ENCODE results near the gene GPNMB.
"Not testable (repeated sequence)": the region's sequence is repeated elsewhere in the genome, so short reads cannot be mapped to it uniquely, and the experiment has no call there.

GPNMB gene

DNA sequence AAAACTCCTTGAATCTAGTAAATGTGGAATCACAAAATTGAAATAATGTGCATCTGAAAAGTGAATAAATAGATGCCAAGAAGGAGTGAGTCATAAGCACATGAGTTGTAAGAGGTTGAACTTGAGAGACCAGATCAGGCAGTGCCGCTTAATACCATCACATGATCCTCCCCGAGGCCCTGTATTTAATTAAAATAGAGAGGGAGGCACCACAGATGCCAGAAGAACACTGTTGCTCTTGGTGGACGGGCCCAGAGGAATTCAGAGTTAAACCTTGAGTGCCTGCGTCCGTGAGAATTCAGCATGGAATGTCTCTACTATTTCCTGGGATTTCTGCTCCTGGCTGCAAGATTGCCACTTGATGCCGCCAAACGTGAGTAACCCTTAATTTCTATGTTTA is at the start of gene GPNMB:
Gene GPNMB, plus strand, starts transcription at position 221 of the 400 bp plus-strand sequence. Its CDS starts 83 bp downstream, at position 304.
- Mint-ChIP-seq H3K27ac (no peak within 1 kb of the TSS), H3K27me3 (peaks cover 75% of the 10 kb centered on the region), H3K9me3 (no peaks in the 10 kb centered on the region), H3K4me3 (peak within 1 kb of the TSS; percentile 61), H3K36me3 (peaks cover 2% of the 10 kb centered on the region), H3K4me1 (peaks cover 7% of the 10 kb centered on the region)
- no peak for ATAC-seq

DNA sequence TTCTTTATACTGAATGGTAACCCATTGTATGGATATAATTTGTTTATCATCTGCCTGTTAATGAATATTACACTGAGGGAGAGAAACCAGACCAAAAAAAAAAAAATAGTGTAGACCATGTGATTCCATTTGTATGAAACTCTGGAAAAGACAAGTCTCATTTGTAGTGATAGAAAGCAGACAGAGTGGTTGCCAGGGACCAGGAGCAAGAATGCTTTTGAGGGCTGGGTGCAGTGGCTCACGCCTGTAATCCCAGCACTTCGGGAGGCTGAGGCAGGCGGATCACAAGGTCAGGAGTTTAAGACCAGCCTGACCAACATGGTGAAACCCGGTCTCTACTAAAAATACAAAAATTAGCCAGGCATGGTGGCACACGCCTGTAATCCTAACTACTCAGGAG is 48.8 kb upstream of the GPNMB start:
- not testable (repeated sequence) for H3K4me3 Mint-ChIP-seq

DNA sequence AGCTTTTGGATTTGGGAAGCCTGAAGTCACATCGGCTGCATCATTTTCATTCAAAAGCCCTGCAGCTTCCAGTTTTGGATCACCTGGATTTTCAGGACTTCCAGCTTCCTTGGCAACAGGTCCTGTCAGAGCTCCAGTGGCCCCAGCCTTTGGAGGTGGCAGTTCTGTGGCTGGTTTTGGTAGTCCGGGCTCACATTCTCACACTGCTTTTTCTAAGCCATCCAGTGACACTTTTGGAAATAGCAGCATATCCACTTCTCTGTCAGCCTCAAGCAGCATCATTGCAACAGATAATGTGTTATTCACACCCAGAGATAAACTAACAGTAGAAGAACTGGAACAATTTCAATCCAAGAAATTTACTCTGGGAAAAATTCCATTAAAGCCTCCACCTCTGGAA is 46.2 kb upstream of the GPNMB start:
- no peak for ATAC-seq
- peaks cover 82% of the 10 kb centered on the region for H3K36me3 Mint-ChIP-seq
- no peaks in the 10 kb centered on the region for H3K27me3 Mint-ChIP-seq
- H3K4me3 Mint-ChIP-seq, result no peak overlapping the region
- H3K27ac Mint-ChIP-seq, result no peak overlapping the region
- no peaks in the 10 kb centered on the region for H3K4me1 Mint-ChIP-seq
- H3K9me3 Mint-ChIP-seq, result no peaks in the 10 kb centered on the region

More for the DNA sequence above, 48.8 kb upstream of the GPNMB start:
- peaks cover 74% of the 10 kb centered on the region for H3K36me3 Mint-ChIP-seq
- H3K4me1 Mint-ChIP-seq, ATAC-seq, H3K9me3 Mint-ChIP-seq, H3K27ac Mint-ChIP-seq, H3K27me3 Mint-ChIP-seq: not testable (repeated sequence)

DNA sequence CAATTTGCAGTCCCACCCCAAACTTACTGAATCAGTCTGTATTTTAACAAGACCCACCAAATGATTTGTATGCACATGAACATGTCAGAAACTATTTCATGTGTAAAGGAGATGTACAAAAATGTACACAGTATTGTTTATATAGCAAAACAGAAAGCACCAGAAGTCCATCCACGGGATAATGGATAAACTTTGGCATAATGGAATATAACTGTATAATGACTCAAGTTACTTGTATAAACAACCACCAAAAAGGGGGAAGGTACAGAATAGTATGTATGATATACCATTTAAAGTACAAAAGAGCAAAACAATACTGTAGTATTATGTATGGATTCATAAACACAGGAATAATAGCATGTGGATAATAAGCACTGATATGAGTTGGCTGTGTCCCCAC is 42.3 kb upstream of the GPNMB start:
- Mint-ChIP-seq H3K27me3 (no peaks in the 10 kb centered on the region), H3K9me3 (no peaks in the 10 kb centered on the region), H3K4me3 (no peak overlapping the region), H3K4me1 (peaks cover 6% of the 10 kb centered on the region), H3K27ac (no peak overlapping the region), H3K36me3 (peaks cover 52% of the 10 kb centered on the region)
- ATAC-seq, result no peak

DNA sequence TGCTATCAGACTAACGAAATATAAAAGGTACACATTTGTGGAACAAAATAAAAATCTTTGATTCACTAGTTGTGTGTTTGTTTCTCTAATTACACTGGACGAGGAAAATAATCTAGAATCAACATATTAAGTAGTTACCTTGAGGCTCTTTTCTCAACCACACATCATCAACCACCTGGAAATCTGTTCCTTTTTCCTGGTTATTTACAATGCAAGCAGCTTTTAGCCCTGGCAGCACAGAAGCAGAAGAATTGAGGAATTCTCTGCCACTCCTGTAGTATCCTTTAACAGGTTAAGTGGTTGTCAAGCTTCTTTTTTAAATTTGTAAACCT is 41.0 kb upstream of the GPNMB start:
- H3K36me3 Mint-ChIP-seq, result peaks cover 40% of the 10 kb centered on the region
- H3K4me1 Mint-ChIP-seq, result peaks cover 6% of the 10 kb centered on the region
- no peak for ATAC-seq
- no peak overlapping the region for H3K27ac Mint-ChIP-seq
- no peaks in the 10 kb centered on the region for H3K27me3 Mint-ChIP-seq
- H3K9me3 Mint-ChIP-seq, result no peaks in the 10 kb centered on the region
- H3K4me3 Mint-ChIP-seq, result no peak overlapping the region

DNA sequence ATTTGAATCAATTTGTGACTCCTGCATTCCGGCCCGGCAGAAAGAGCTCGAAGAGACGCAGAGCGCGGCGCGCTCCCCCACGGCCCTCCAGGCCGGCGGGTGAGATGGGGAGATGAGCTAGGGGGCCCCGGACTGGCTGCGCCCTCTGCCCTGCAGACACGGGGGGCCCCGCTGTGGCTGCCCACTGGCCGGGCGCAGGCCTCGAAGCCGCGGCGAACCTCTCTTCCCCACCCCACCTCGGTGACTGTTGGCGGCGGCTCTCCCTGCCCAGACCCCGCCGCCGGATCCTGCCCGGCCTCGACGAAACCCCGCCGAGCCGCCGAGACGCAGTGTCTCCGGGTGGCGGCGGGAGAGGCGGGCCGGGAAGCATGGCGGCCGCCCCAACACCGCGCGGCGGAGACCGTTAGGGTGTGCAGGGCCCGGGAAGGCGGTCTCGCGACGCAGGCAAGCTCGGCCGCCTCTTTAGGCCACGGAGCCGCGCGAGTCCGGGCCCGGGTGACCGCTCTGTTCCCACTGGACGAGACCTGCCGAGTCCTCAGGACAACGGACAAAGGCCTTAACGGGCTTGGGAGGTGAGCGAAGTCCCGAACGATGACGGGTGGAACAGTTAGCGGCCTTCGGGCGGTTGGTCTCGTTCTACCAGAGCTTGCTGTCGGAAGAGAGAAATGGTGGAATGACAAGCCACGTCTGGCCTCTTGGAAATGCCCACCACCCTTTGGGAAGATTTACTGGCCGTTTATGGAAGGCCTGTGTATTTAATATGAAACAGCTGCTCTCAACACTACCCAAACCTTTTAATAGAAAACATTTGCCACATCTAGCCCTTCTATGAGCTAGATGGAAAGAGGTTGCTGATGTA is 40.4 kb upstream of the GPNMB start:
- peaks cover 6% of the 10 kb centered on the region for H3K4me1 Mint-ChIP-seq
- no peaks in the 10 kb centered on the region for H3K27me3 Mint-ChIP-seq
- peak; percentile 27 for ATAC-seq
- H3K4me3 Mint-ChIP-seq, result no peak overlapping the region
- no peaks in the 10 kb centered on the region for H3K9me3 Mint-ChIP-seq
- H3K27ac Mint-ChIP-seq, result no peak overlapping the region
- peaks cover 38% of the 10 kb centered on the region for H3K36me3 Mint-ChIP-seq

DNA sequence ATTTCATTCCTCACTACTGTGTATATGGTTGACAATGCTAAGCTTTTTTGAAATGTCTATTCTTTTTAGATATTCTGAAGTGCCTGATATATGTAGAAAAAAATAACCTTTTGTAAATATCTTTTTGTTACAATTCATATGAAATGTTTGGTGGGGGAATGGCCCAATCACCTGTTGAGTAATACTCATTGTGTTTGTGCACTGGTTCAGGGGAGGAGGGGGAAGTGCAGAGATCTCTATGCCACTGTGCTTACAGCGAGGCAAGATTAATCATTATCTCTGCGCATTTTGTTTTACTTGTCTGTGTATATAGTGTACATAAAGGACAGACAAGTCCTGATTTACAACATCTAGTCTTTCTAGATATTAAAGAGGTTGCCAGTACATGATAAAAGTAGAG is 39.6 kb upstream of the GPNMB start:
- Mint-ChIP-seq H3K4me3 (no peak overlapping the region), H3K9me3 (no peaks in the 10 kb centered on the region), H3K36me3 (peaks cover 30% of the 10 kb centered on the region), H3K27me3 (no peaks in the 10 kb centered on the region), H3K27ac (no peak overlapping the region), H3K4me1 (peaks cover 6% of the 10 kb centered on the region)
- no peak for ATAC-seq

DNA sequence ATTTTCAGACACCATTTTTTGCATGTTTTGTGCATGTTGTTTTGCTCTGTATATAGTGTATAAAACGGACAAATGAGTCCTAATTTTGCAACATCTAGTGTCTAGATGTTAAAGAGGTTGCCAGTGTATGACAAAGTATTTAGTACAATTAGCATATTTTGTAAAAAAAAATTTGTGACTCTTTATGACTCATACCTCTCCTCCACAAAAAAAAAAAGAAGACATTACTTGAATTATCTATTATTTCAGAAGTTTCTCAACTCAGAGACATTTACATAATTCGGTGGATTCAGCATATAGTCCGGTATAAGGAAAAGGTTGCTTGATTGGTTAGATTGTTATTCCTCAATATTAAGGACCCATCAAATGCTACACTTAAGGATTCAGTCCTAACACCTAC is 38.7 kb upstream of the GPNMB start:
- peaks cover 24% of the 10 kb centered on the region for H3K36me3 Mint-ChIP-seq
- no peaks in the 10 kb centered on the region for H3K9me3 Mint-ChIP-seq
- peaks cover 6% of the 10 kb centered on the region for H3K4me1 Mint-ChIP-seq
- H3K27me3 Mint-ChIP-seq, result no peaks in the 10 kb centered on the region
- no peak for ATAC-seq
- no peak overlapping the region for H3K27ac Mint-ChIP-seq
- H3K4me3 Mint-ChIP-seq, result no peak overlapping the region

DNA sequence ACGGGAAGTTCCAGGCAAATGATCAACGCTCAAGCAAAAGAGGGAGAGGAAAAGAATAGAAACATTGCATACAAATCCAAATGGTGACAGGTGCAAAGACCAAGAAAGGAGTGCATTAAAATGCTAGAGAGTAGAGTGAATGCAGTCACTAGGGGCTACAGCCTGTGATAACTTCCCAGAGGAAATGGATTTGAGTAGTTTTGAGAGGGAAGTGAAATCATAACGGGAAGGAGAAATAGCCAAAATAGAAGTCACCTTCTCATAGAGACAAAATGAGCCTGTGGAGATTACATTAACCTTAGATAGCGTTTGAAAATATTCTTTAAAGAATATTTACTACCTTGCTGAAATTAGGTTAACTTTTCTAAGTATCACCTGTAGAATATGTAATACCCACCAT is 38.3 kb upstream of the GPNMB start:
- Mint-ChIP-seq H3K27ac (no peak overlapping the region), H3K27me3 (no peaks in the 10 kb centered on the region), H3K4me3 (no peak overlapping the region), H3K9me3 (no peaks in the 10 kb centered on the region), H3K4me1 (peaks cover 6% of the 10 kb centered on the region), H3K36me3 (peaks cover 20% of the 10 kb centered on the region)
- no peak for ATAC-seq

DNA sequence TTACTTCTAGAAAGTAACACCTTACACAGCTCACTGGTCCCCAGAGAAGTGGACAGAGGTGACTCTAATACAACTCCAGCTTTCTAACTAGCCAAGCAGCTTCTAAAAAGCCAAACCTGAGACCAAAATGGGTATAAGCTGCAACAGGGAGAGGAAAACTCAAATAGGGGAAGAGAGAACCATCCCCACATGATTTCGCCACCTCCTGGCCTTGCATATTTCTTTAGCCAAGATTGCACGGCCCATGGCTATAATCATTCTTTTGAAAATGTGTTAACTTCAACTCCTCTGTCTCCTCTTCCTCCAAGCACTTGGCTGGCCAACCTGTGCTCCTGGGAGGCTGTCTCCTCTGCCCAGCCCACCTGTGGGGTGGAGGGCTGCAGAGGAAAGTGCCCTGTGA is 36.1 kb upstream of the GPNMB start:
- no peak overlapping the region for H3K27ac Mint-ChIP-seq
- H3K9me3 Mint-ChIP-seq, result no peaks in the 10 kb centered on the region
- H3K36me3 Mint-ChIP-seq, result no peaks in the 10 kb centered on the region
- peaks cover 6% of the 10 kb centered on the region for H3K4me1 Mint-ChIP-seq
- peaks cover 14% of the 10 kb centered on the region for H3K27me3 Mint-ChIP-seq
- H3K4me3 Mint-ChIP-seq, result no peak overlapping the region
- ATAC-seq, result no peak

DNA sequence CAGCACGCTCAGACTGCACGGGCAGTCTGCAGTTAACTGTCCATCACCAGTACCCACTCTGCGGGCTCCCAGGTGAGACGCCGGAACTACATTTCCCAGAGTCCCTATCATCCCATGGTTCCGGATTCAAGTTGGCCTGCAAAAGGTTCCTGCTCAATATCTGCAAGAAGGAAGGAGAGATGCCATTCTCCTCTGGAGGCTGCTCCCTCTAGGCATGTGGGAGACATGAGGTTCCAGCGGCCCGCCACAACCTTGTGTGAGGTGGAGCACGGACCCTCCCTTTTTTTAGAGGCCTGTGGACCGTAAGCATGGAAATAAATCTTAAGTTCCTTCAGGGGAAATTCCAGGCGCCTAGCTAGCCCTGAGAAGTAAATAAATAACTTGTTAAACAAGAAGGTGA is 35.0 kb upstream of the GPNMB start:
- ATAC-seq, result no peak
- peaks cover 6% of the 10 kb centered on the region for H3K4me1 Mint-ChIP-seq
- H3K27me3 Mint-ChIP-seq, result peaks cover 14% of the 10 kb centered on the region
- H3K9me3 Mint-ChIP-seq, result no peaks in the 10 kb centered on the region
- no peaks in the 10 kb centered on the region for H3K36me3 Mint-ChIP-seq
- no peak overlapping the region for H3K4me3 Mint-ChIP-seq
- no peak overlapping the region for H3K27ac Mint-ChIP-seq

DNA sequence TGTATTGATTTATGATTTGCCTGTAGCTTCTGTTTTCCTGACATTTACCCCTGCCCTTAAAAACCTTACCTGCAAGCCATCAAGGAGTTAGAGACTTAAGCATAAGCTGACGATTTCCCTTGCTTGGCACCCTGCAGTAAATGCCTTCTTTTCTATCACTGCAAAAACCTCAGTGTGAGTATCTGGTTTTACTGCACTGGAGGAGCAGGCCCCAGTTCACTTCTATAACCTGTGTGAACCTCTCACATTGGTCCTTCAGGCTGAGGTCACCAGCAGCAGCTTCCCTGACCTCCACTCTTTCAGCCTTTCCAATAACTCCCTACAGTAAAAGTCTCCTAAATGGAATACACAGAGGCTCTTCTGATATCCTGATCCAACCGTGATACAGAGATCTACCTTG is 34.2 kb upstream of the GPNMB start:
- H3K27me3 Mint-ChIP-seq, result peaks cover 14% of the 10 kb centered on the region
- no peak overlapping the region for H3K4me3 Mint-ChIP-seq
- H3K27ac Mint-ChIP-seq, result no peak overlapping the region
- H3K9me3 Mint-ChIP-seq, result no peaks in the 10 kb centered on the region
- peaks cover 6% of the 10 kb centered on the region for H3K4me1 Mint-ChIP-seq
- no peaks in the 10 kb centered on the region for H3K36me3 Mint-ChIP-seq
- ATAC-seq, result no peak

DNA sequence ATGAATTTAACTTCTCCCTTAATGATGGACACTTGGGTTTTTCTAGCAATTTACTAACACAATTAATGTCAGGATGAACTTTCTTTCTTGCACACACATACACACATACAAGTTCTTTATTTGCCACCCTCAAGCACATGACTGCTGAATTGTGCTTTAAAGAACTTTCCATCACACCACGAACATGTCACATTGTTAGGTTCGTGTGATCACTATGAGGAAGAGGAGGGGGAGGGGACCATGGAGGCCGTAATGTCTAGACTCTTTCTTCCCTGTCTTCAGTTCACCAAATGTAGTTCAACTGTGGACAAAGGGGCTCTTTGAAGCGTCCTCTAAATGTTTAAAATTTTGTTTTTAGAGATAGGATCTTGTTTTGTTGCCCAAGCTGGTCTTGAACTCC is 33.7 kb upstream of the GPNMB start:
- ATAC-seq, result no peak
- Mint-ChIP-seq H3K36me3 (no peaks in the 10 kb centered on the region), H3K9me3 (no peaks in the 10 kb centered on the region), H3K4me3 (no peak overlapping the region), H3K27me3 (peaks cover 14% of the 10 kb centered on the region), H3K27ac (no peak overlapping the region), H3K4me1 (peaks cover 6% of the 10 kb centered on the region)

DNA sequence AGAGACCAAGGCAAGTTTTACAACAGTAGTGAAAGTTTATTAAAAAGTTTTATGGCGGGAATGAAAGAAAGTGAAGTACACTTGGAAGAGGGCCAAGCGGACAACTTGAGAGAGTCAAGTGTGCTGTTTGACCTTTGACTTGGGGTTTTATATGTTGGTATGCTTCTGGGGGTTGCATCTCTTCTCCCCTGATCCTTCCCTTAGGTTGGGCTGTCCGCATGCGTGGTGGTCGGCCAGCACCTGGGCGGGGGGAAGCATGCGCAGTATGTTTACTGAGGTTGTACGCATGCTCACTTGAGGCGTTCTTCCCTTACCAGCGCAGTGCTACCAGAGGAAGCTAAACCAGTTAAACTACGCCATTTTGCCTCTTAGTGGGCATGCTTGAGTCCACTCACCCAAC is 32.8 kb upstream of the GPNMB start:
- Mint-ChIP-seq H3K36me3 (no peaks in the 10 kb centered on the region), H3K27me3 (peaks cover 19% of the 10 kb centered on the region), H3K9me3 (no peaks in the 10 kb centered on the region), H3K4me1 (no peaks in the 10 kb centered on the region), H3K27ac (no peak overlapping the region), H3K4me3 (no peak overlapping the region)
- no peak for ATAC-seq

DNA sequence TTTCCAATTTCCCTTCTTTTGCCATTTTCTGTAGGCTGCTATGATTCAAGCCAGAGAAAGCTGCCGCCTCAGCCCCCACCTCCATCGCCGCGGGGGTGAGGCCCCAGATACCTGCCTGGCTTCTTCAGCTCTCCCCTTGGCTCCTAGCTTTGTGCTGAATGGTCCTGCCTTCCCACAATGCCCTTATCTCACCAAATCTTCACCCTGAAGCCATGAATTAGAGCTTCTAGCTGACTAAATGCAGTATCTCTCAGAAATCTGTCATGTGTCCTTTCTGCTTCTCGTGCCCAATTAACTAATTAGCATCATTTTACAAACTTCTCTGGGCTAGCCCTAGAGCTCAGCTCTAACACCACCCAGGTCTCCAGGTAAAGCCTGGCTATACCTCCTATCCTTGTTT is 32.2 kb upstream of the GPNMB start:
- H3K27me3 Mint-ChIP-seq, result peaks cover 25% of the 10 kb centered on the region
- ATAC-seq, result no peak
- no peaks in the 10 kb centered on the region for H3K36me3 Mint-ChIP-seq
- H3K9me3 Mint-ChIP-seq, result no peaks in the 10 kb centered on the region
- no peaks in the 10 kb centered on the region for H3K4me1 Mint-ChIP-seq
- H3K4me3 Mint-ChIP-seq, result no peak overlapping the region
- no peak overlapping the region for H3K27ac Mint-ChIP-seq

DNA sequence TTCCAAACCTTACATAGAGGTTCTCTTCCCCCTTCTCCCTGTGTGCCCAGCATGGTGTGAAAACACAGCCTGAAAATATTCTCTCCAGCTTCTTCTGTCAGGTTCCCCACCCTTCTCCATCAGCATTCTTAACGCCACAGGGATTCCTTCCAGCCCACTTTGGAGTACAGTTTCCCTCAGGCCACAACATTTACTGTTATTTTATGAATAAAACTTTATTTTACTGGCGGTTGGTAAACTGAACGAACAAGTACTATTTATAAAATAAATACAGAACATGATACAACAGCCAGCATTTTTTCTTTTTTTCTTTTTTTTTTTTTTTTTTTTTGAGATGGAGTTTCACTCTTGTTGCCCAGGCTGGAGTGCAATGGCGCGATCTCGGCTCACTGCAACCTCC is 31.6 kb upstream of the GPNMB start:
- H3K27me3 Mint-ChIP-seq, result peaks cover 25% of the 10 kb centered on the region
- H3K4me3 Mint-ChIP-seq, result no peak overlapping the region
- no peaks in the 10 kb centered on the region for H3K4me1 Mint-ChIP-seq
- no peak for ATAC-seq
- H3K36me3 Mint-ChIP-seq, result no peaks in the 10 kb centered on the region
- no peaks in the 10 kb centered on the region for H3K9me3 Mint-ChIP-seq
- H3K27ac Mint-ChIP-seq, result no peak overlapping the region

Measured in stimulated activated memory B cell treated with anti-CD40 and anti-IgM and Interleukin-4, amounts not matched to agents 10 μg/mL and 1 μg/mL and 100 μg/mL, for 72 hours (primary cell).